T1000 (cell line): ENCODE results near the gene LRRC55.

Experiments used
- DNase-seq: peaks from one replicate; lab custom pipeline; 2025; ENCODE audit warnings: mixed read lengths; lab: John Stamatoyannopoulos, UW

LRRC55 gene, protein sequence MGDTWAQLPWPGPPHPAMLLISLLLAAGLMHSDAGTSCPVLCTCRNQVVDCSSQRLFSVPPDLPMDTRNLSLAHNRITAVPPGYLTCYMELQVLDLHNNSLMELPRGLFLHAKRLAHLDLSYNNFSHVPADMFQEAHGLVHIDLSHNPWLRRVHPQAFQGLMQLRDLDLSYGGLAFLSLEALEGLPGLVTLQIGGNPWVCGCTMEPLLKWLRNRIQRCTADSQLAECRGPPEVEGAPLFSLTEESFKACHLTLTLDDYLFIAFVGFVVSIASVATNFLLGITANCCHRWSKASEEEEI

DNA sequence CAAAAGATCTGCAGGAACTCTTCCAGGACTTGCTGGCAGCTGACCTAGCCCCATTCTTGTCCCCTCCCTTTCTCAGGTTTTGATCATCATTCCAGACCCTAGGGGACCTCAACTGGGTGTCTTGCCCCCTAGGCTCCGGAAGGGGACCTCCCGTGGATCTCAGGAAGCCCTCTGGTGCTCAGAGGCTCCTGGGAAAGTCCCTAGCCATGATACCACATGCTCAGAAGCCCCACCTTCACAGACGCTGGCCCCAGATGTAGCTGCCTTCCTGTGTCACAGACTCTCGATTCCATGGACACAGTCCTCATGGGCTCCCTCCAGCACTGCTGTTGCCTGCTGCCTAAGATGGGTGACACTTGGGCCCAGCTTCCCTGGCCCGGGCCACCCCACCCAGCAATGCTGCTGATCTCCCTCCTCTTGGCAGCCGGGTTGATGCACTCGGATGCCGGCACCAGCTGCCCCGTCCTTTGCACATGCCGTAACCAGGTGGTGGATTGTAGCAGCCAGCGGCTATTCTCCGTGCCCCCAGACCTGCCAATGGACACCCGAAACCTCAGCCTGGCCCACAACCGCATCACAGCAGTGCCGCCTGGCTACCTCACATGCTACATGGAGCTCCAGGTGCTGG is at the start of gene LRRC55:
Gene LRRC55 (plus strand): TSS at position 276 of the 628 bp plus-strand sequence. CDS start 70 bp downstream, at position 346.
- DNase-seq = no peak

DNA sequence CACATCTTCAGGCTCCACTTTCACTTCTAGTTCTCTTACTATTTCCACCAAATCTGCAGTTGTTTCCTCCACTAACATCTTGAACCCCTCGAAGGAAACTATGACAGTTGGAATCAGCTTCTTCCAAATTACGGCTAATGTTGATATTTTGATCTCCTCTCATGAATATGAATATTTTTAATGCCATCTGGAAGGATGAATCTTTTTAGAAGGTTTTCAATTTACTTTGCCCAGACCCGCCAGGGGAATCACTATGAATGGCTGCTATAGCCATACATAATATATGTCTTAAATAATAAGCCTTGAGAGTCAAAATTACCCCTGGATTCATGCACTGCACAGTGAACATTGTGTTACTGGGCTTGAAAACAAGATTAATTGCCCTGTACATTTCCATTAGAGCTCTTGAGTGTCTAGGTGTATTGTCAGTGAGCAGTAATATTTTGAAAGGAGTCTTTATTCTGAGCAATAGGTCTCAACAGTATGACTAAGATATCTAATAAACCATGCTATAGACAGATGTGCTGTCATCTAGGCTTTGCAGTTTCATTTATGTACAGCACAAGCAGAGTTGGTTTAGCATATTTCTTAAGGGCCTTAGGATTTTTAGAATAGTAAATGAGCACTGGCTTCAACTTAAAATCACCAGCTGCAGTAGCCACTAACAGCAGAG is 48.3 kb upstream of the LRRC55 start:
- DNase-seq = no peak

DNA sequence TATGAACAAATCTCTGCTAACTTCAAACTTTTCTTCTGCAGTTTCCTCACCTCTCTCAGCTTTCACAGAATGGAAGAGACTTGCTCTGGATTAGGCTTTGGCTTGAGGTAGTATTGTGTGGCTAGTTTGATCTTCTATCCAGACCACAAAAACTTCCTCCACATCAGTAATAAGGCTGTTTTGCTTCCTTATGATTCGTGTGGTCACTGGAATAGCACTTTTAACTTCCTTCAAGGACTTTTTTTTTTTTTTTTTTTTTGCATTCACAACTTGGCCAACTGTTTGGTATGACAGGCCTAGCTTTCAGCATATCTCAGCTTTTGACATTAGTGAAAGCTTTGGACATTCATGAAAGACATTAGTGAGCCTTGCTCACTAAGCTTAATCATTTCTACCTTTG is 47.5 kb upstream of the LRRC55 start:
- DNase-seq = no peak

DNA sequence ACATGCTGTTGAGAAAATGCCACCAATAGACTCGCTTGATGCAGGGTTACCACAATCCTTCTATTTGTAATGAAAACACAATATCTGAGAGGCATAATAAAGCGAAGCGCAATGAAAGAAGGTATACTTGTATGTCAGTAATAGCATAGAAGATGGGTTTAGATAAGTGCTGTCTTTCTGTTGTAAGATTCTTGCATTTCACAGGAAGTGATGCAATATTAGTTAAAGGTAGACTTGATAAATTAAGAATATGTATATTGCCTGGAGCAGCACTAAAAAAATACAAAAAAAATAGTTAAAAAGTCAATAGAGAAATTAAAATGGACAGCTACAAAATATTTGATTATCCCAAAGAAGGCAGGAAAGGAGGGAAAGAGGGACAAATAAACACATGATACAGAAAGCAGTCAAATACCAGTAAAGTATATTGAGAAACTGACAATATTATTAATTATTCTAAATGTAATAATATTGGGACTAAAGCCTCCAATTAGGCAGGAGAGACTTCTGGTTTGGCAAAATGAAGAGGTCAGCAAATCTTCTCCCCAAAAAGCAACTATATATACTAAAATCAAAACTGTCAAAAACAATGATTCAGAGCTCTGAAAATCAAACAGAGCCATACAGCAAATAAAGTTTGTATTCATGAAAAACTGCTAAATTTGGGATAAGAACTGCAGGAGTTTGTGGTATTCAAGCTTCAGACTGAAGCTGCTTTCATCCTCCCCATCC is 46.6 kb upstream of the LRRC55 start:
- DNase-seq = no peak

DNA sequence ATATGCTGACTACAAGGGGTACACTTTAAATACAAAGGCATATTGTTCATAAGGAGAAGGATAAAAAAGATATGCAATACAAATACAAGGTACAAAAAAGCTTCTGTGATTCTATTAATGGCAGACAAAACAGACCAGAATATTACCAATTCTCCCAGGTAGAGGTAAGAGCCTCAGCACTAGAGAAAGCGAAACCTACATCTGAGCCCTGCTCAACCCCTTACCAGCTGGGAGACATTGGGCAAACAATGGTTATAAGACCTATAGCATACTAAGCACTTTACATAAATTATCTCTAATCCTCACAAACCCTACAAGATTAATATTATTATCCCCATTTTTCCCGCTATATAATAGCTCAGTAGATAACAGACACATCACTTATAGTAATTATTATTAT is 41.2 kb upstream of the LRRC55 start:
- DNase-seq = no peak

DNA sequence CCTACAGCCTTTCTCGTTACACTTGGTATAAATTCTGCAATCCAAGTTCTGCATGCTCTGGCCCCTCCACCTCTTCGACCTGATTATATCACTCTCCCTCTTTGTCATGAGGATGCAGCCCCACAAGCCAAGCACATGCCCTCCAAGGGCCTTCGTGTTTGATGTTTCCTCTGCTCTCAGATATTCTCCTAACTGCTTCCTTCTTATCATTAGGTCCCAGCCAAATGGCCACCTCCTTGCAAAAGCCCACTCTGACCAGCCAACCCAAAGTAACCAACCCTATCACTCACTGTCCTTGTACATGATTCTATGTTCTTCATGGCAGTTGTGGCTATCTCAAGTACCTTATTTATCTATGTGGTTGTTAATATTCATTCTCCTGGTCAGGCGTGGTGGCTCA is 38.3 kb upstream of the LRRC55 start:
- DNase-seq = no peak

DNA sequence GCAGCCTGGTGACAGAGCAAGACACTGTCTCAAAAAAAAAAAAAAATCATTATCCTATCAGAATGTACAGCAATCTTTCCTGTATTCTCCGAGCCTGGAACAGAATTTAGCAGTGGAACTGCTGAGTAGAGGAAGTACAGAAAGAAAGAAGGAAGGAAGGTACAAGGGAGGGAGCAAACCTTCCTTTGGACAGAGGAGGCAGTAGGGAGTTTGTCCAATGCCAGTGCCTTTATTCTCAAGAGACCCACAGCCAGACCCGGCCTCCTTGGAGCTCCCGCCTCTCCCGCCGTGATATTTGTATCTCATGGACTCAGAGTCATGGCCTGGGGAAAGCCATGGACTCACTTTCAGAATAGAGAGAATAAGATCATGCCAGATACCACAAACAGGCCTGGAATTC is 37.7 kb upstream of the LRRC55 start:
- DNase-seq = no peak

DNA sequence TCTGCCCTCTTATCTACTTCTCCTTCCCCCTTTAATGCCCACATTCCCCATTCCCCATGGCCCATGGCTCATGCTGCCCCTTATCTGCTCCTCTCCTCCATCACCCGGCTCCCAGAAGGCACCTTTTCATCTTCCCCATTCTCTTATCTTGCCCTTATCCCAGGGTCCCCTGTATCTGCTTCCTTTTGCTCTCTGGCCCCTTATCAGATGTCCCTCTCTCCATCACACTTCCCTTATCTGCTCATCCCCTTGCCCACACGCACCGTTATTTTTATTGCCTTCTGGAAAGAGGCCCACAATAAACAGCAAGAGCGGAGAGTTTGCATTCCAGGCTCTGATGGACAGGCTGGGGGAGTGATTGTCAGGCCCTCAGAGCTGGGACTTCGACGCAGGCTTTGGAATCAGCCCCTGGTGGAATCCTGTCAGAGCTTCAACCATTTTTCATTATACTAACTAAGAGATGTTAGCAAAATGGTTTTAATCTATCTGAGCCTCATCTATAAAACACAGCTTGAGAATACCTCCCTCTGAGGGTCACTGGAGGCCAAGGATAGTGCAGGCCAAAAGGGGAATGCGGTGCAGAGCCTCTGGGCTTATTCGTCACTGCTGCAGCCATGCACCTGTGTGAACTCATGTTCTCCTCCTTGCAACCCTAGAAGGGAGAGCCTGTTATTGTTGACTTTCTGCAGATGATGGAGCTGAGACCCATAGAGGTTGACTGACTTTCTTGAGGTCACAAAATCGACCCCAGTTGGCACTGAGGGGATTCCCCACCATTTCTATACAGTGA is 37.0 kb upstream of the LRRC55 start:
- no peak for DNase-seq

DNA sequence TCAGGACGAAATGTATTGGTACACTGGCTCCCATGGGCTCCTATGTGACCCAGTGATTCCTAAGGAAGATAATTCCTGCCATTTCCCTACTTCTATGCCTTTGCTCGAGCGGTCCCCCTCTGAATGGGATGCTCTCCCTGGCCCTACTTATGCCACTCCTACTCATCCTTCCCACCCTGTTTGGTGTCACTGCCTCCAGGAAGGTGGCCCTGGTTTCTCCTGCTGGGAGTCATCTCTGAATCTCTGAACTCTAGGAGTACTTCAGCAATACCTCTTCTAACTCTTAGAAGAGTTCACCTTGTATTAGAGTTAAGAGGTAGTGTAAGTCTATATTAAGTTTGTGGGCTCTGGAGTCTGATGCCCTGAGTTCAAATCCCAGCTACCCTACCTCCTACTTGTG is 35.5 kb upstream of the LRRC55 start:
- no peak for DNase-seq

DNA sequence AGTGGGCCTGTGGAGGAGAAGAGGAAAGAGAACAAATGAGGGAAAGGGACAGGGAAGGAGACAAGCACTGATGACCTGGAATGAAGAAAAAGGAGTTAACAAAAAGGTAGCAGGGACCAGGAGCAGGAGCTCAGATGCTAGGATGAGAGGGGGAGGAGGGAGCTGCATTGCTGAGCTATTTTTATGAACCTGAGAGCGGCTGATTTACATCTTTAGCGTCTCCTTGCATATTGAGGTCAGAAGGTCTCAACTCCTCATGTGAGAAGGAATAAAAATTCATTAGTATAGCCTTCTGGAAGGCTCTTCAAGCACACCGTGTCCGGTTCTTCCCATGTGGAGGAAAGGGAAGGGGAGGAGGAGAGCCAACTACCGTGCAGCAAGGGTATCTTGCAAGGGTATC is 33.1 kb upstream of the LRRC55 start:
- DNase-seq = no peak

DNA sequence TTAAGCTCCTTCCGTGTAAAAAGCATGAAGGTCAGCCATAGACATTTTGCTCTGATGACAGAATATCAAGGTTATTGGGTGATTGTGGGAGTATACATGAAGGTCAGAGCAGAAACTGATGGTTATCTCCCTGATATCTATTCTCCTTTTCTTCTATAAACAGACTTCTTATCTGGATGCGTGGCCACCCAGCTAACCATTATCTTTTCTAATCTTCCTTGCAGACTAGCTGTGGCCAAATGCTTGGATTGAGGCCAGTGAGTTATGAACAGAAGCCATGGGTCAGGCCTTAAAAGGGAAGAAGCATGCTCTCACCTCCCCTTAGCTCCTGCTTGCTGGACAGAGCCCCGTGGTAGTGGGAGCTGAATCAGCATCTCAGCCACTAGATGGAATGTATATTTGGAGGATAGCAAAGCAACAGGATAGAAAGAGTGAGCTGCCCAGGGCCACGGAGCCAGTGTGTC is 31.3 kb upstream of the LRRC55 start:
- DNase-seq = no peak

DNA sequence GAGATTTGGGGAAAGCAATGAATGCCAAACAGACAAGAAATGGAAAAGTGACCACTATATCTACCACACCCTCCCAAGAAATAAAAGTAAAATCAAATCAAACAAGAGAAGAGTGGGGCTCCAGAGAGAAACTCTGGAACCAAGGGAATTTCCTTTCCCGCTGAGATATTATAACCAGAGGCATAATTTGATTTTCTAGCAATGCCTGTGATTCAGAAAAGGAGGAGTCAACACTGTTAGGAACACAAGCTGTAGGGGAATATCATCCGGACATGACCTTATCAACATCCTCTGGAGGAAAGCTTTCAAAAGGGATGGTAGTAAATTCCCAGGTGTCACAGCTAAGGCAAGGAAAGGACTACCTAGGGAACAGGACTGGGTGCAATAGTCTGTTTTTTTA is 29.6 kb upstream of the LRRC55 start:
- no peak for DNase-seq

DNA sequence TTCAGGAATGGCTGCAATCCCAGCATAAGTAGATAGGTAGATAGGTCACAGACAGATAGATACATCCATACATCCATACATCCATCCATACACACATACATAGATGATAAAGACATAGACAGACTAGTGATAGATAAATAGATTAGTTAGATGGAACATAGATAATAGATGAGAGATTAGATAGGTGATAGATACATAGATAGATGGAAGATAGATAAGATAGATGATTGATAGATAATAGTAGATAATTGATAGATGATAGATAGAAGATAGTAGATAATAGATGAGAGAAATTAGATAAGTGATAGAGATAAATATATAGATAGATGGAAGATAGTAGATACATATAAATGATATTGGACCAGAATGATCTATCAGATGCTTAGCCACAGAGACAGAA is 28.3 kb upstream of the LRRC55 start:
- DNase-seq = no peak

DNA sequence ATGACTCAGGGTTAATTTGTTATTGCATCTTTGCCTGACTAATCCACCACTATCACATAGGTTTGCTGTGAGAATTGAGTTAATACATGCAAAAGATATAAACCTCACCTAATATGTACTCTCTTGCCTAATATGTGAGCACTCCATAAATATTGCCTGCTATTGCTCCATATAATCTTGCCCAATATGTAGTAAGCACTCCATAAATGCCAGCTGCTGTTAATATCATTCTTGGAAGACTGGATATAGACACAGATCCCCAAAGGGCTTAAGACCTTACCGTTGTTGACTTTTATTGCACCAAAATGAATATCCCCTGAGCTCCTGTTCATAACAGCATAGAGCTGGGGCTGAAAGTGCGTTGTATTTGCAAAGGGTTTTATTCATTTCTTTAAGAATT is 27.0 kb upstream of the LRRC55 start:
- DNase-seq = no peak

DNA sequence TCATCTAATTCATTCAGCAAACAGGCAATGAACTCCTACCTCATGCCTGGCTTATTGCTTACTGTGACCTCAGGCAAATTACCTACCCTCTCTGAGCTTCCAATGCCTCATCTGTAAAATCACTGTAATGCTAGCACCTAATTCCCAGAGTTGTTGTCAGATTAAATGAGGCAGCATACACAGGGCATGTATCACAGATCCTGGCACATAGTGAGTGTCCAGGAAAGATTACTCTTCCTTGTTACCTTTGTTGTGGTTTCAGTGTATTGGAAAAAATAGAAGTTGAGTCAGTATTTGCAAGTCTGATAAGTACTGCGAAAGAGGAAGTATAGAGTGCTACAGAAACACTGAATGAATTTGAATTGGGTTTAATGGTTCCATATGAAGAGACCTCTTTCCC is 26.4 kb upstream of the LRRC55 start:
- no peak for DNase-seq

DNA sequence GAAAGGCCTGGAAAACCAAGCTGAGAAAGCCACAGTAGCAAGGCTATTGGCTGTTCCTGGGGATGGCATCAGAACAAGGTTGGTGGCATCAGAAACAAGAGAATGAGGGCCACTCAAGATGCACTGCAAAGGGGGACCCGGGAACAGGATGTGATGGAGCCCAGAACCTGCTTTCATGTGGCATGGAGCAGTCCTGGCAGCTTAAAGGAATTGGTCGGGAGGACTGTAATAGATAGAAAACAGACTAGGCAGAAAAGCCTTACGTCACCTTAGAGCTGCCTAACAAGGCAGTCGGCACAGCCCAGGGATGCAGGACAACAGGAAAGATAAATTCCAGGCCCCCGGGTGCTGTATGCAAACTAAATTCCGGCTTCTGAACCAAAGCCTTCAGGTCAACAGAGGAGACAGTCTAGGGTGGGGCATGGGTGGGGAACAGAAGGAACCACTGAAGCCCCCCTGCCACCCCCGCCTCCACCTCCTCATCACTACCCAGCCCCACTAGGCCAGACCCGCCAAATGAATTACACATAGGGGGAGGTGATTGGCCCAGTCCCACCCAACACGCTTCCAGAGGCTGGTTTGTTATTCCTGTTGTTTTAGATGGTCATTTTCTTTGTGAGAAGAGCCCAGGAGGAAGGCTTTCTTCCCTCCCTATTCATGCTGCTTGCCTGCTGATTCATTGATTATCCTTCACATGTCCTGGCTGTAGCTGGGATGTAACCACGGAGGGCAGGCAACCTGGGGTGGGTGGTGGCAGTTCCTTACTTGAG is 25.7 kb upstream of the LRRC55 start:
- DNase-seq = no peak

DNA sequence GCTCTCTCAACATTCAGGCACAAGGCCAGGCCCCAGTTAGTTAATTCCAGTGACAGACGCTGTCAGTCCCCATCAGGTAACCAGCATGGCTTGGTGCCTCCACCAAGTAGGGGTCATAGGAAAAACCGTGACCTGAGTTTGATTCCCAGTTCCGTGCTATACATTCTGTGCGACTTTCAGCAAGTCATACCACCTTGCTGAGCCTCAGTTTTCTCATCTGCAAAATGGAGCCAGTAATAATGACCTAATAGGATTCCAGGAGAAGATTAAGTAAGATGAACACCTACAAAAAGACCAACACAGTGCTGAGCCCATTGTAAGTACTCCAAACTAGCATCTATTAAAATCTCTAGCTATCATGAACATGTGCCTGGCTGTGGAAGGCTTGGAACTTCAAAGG is 24.8 kb upstream of the LRRC55 start:
- no peak for DNase-seq

DNA sequence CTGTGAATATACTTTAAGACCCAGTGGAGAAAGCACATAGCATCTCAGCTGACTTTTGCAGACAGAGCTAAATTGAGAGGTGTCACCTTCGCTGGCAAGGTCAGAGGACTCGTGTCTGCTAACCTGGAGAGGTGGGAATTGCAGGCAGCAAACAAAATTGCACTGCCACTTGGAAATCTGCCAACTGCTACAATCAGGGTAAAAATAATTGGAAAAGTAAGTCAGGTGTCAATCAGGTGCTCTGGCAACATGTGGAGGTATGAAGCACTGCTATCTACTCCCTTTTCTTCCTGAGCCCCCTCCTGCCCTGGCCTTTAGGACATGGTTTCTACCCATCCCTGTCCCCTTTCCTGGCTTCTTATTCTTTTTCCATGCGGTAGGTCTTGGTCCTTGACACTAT is 24.1 kb upstream of the LRRC55 start:
- DNase-seq = no peak

DNA sequence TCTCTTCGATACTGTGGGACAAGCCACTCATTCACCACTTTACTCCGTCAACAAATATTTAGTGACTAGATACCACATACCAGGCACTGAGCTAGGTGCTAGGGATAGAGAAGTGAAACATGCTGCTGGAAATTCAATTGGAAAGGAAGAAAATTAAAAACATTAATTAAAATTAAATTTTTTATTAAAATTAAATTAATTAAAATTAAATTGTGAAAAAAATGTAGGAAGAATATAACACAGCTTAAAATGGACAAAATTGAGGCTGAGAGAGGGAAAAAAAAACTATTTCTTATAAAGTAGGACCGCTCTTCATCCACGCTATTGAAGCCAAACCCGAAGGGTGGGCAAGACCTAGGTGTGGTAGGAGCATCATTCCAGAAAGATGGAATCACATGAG is 23.6 kb upstream of the LRRC55 start:
- DNase-seq = no peak

DNA sequence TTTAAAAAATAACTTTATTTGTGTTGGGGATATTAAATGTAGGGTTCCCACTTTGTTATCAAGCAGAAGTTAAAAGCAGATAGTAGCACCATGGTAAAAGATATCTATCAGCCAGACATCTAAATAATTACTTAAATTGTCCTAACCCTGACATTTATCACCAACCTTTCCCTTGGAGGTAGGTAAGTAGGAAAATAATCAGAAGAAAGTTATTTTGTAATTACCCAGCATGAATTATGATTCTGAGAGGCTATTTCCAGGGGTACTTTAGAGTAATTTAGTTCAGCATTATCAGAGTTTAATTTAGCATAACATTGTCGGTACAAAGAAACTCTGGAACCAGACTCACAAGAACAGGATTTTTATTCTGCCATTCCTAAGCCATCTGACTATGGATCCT is 23.2 kb upstream of the LRRC55 start:
- no peak for DNase-seq

DNA sequence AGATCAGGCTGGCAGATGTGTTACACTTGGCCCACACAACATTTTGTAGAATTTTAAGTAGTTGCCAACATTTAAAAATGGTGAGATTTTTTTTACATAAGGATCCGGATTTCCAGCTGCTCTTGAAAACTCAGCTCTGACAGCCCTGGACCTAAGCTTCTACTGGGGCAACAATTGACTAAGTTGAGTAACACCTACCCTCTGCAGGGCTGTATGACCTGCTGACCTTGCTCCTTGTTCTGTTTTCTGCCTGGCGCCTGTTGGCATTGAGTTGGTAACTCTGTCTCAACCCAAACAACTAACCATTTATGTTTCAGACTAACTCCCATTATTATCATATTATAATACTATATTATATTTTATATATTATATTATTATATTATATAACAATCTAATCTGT is 21.1 kb upstream of the LRRC55 start:
- DNase-seq = no peak
